MM.1S (cell line): ENCODE measurements around the gene SELENBP1.

Source experiments
- CTCF ChIP-seq: fragments of 300-600 bp; sonication (generic); IDR thresholded peaks from 2 replicates; pipeline ENCODE4 v1.5.1; 2016; ENCODE audit warnings: antibody characterized with exemption, low read length, mixed read lengths
- EZH2 ChIP-seq: fragments of 300-600 bp; sonication (generic); optimal IDR thresholded peaks from 2 replicates; pipeline ENCODE3; 2017; ENCODE audit warnings: low read depth, mild to moderate bottlenecking, antibody characterized with exemption, low read length, mixed read lengths
- EZH2phosphoT487 ChIP-seq: fragments of 300-600 bp; sonication (generic); IDR thresholded peaks from 2 replicates; pipeline ENCODE4 v1.6.1; 2018; ENCODE audit warnings: antibody characterized with exemption, low read length

DNA sequence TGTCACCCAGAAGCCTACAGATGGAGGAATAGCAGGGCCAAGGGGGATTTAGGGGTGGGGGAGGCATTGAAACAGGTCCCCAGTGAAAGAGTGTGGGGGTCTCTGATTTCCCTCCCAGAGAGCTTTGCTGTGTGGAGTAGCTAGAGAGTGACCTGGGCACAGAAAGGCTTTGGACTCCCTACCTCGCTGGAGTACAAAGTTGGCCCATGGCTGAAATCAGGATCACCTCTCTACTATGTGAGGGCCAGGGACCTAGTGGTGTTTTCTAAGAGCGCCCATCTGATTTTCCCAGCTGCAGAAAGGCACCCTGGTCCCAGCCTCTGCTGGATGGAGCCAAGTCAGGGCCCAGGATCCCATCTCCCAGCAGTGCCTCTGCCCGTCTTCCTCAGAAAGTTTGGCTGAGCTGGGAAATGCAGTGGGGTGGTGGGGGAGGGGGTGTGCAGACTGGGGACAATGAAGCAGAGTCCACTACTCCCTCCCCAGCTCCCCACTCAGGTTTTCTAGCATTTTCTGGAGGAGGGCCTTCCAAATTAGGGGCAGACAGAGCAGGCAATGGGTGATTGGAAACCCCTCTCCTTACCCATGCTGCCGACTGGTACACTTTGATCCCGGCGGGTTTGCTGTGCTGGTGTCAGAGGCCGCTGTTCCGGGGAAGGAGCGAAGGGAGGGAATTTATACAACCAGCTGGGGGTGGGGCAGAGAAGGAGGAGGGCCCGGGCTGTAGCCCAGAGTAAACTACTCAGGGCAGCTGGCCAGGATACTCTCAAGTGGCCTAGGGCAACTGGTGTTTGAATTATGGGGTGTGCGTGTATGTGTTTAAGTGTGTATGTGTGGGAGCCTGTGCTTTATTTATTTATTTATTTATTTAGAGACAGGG is at the start of gene SELENBP1:
- TF ChIP-seq CTCF: no peak
- no peak for TF ChIP-seq EZH2phosphoT487
- TF ChIP-seq EZH2: no peak
